Tibial nerve (tissue), 4 donors: ENCODE data around the gene RASD2.

Experiments used
- CTCF ChIP-seq, 5 experiments: fragments of 200-600 bp in 3 of 5; fragments of 450-650 bp in 2 of 5; sonication (generic) in 3 of 5; IDR thresholded peaks; one replicate each; pipeline ENCODE4 v1.5.1; 2016 to 2019; ENCODE audit warnings: antibody characterized with exemption in 5 of 5, mild to moderate bottlenecking in 3 of 5, moderate library complexity in 2 of 5
- EP300 ChIP-seq, 2 donors: sonication (generic); formaldehyde crosslinking; IDR thresholded peaks; one replicate each; pipeline ENCODE4 v1.6.1; 2017; ENCODE audit warnings: antibody characterized with exemption in 2 of 2, mild to moderate bottlenecking in 1 of 2
- POLR2A ChIP-seq, 2 donors: fragments of 450-650 bp; IDR thresholded peaks; one replicate each; pipeline ENCODE4 v1.6.1; 2017; ENCODE audit warnings: antibody characterized with exemption in 2 of 2, mild to moderate bottlenecking in 2 of 2, moderate library complexity in 2 of 2

- TF ChIP-seq CTCF (IDR thresholded peaks at IDR 0.05) (no peak), POLR2A (IDR thresholded peaks at IDR 0.05) (no peak), EP300 (IDR thresholded peaks at IDR 0.05) (no peak)
These were observed 14.8 kb upstream of the RASD2 start for GRCh38 chr22:35525687-35526332.
